Measurements from ENCODE around the gene PLEKHA6.

DNA sequence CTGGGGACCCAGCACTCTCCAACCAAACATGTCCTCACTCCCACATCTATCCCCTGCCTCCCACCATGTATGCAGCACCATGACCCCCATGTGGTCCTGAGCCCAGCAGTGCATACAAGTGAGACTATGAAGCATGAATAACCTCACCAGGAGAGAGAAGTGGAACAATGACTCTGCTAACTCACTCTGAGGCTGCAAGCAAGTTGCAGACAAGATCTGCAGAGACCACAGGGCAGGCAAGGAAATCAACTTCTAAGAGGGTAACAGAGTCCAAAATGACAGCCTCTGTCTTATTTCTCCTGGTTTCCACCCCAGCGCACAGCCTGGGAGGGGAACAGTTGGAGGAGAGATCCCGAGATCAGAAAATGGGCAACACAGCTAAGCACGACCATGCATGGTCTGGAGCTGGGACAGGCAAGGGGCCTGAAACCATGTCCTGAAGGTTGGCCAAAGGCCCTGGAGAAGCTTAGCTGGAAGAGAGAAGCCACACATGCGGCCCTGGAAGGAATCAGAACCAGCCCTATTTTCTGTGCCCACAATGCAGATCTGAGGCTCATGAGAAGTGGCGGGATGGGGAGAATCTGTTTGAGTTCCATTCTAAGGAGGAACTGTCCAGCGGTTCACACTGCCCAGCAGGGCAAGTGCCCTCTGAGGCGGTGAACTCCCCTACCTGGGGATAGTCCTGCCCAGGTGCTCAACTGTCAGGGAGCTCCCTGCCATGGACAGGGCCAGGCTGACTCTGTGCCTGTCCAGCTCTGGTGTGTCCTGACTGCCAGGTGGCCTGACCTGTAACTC is 181.0 kb downstream of the PLEKHA6 start:
- no peak for TF ChIP-seq POLR2A (IDR thresholded peaks at IDR 0.05)
- TF ChIP-seq, protein P1, sequence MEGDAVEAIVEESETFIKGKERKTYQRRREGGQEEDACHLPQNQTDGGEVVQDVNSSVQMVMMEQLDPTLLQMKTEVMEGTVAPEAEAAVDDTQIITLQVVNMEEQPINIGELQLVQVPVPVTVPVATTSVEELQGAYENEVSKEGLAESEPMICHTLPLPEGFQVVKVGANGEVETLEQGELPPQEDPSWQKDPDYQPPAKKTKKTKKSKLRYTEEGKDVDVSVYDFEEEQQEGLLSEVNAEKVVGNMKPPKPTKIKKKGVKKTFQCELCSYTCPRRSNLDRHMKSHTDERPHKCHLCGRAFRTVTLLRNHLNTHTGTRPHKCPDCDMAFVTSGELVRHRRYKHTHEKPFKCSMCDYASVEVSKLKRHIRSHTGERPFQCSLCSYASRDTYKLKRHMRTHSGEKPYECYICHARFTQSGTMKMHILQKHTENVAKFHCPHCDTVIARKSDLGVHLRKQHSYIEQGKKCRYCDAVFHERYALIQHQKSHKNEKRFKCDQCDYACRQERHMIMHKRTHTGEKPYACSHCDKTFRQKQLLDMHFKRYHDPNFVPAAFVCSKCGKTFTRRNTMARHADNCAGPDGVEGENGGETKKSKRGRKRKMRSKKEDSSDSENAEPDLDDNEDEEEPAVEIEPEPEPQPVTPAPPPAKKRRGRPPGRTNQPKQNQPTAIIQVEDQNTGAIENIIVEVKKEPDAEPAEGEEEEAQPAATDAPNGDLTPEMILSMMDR (IDR thresholded peaks at IDR 0.05), result no peak
